IMR-90 (cell line): ENCODE data around the gene TPST1. TPM values are rescaled to one million over a fixed set of nuclear protein-coding genes. Genes with fewer than 3 reads are reported as not detected.

Experiments
- ATAC-seq: fragments of 200-7000 bp; cut with Tn5 transposase; 2 replicates; pipeline ENCODE4 v1.9.1; 2020; ENCODE audit warnings: low read depth, mild to moderate bottlenecking, moderate library complexity
- BruUV-seq: library from RNA; stranded (reverse); fragments of 400-500 nt; replicated peaks from 2 replicates; lab custom pipeline; 2021; lab: Mats Ljungman, UMichigan
- CTCF ChIA-PET: fragments of 300-600 bp; formaldehyde crosslinking; extraction: SDS; loops from one replicate; lab custom pipeline; 2021; ENCODE audit warnings: antibody characterized with exemption; lab: Yijun Ruan, JAX
- POLR2A ChIA-PET: fragments of 300-600 bp; sonication (Branson Sonifier 250); formaldehyde crosslinking; loops from one replicate; lab custom pipeline; 2022; ENCODE audit warnings: antibody characterized with exemption; ENCODE audit not compliant: unreplicated experiment; lab: Charles Lee
- DNase-seq: peaks from one replicate; pipeline ENCODE4 v3.0.0; 2013
- H2AFZ ChIP-seq: replicated peaks from 2 replicates; pipeline ENCODE3; 2013; ENCODE audit warnings: low read length, mild to moderate bottlenecking; ENCODE audit not compliant: poor library complexity
- H2AK5ac ChIP-seq: 2 replicates; pipeline ENCODE4 v1.6.1; 2013; ENCODE audit warnings: low read depth, low read length, inconsistent platforms
- H2AK9ac ChIP-seq: replicated peaks from 2 replicates; pipeline ENCODE3; 2013; ENCODE audit warnings: mild to moderate bottlenecking, low read depth, low read length, moderate library complexity; ENCODE audit not compliant: poor library complexity
- H2BK120ac ChIP-seq: 2 replicates; pipeline ENCODE4 v1.6.1; 2013; ENCODE audit warnings: low read depth, low read length, inconsistent platforms
- H2BK15ac ChIP-seq: 3 replicates; pipeline ENCODE4 v1.6.1; 2013; ENCODE audit warnings: low read depth, low read length, inconsistent platforms
- H2BK20ac ChIP-seq: 2 replicates; pipeline ENCODE4 v1.6.1; 2013; ENCODE audit warnings: low read depth, mild to moderate bottlenecking, inconsistent platforms, low read length, moderate library complexity
- H2BK5ac ChIP-seq: 2 replicates; pipeline ENCODE4 v1.6.1; 2013; ENCODE audit warnings: mild to moderate bottlenecking, low read depth, low read length, inconsistent platforms; ENCODE audit not compliant: poor library complexity, severe bottlenecking
- H3K14ac ChIP-seq: replicated peaks from 2 replicates; pipeline ENCODE4 v1.6.1; 2013; ENCODE audit warnings: low read depth, low read length, inconsistent platforms
- H3K18ac ChIP-seq: 2 replicates; pipeline ENCODE4 v1.6.1; 2013; ENCODE audit warnings: low read depth, low read length, control low read depth
- H3K23ac ChIP-seq: 2 replicates; pipeline ENCODE4 v1.6.1; 2013; ENCODE audit warnings: low read depth, low read length, inconsistent platforms
- H3K27ac ChIP-seq: 2 replicates; pipeline ENCODE4 v1.5.1; 2013; ENCODE audit warnings: mild to moderate bottlenecking, control low read depth, low read length; ENCODE audit not compliant: insufficient read depth
- H3K27me3 ChIP-seq: 2 replicates; pipeline ENCODE4 v1.6.1; 2013; ENCODE audit warnings: low read length; ENCODE audit not compliant: control insufficient read depth, insufficient read depth
- H3K36me3 ChIP-seq: 2 replicates; pipeline ENCODE4 v1.6.1; 2013; ENCODE audit warnings: low read length, mixed read lengths; ENCODE audit not compliant: control insufficient read depth, insufficient read depth
- H3K4ac ChIP-seq: 2 replicates; pipeline ENCODE4 v1.6.1; 2013; ENCODE audit warnings: low read depth, low read length, inconsistent platforms
- H3K4me1 ChIP-seq: 2 replicates; pipeline ENCODE4 v1.6.1; 2013; ENCODE audit warnings: low read length, mixed read lengths; ENCODE audit not compliant: control insufficient read depth, insufficient read depth
- H3K4me2 ChIP-seq: 2 replicates; pipeline ENCODE4 v1.6.1; 2013; ENCODE audit warnings: low read depth, mild to moderate bottlenecking, control low read depth, low read length, moderate library complexity
- H3K4me3 ChIP-seq: 2 replicates; pipeline ENCODE4 v1.5.1; 2013; ENCODE audit warnings: low read depth, mild to moderate bottlenecking, control low read depth, low read length, moderate library complexity; ENCODE audit not compliant: insufficient read depth
- H3K56ac ChIP-seq: 2 replicates; pipeline ENCODE4 v1.6.1; 2013; ENCODE audit warnings: low read length, inconsistent platforms; ENCODE audit not compliant: insufficient read depth; ENCODE audit errors: extremely low read depth
- H3K79me1 ChIP-seq, 2 experiments: 2 replicates each; pipeline ENCODE4 v1.6.1; 2013; ENCODE audit warnings: low read length in 2 of 2, inconsistent platforms in 1 of 2, low read depth in 1 of 2
- H3K9ac ChIP-seq: 2 replicates; pipeline ENCODE4 v1.6.1; 2013; ENCODE audit warnings: low read depth, low read length, control low read depth
- H3K9me1 ChIP-seq: 2 replicates; pipeline ENCODE4 v1.6.1; 2013; ENCODE audit warnings: low read length, inconsistent platforms; ENCODE audit not compliant: insufficient read depth
- H3K9me3 ChIP-seq: 2 replicates; pipeline ENCODE4 v1.6.1; 2013; ENCODE audit warnings: low read length; ENCODE audit not compliant: control insufficient read depth, insufficient read depth
- H4K20me1 ChIP-seq: 2 replicates; pipeline ENCODE4 v1.6.1; 2013; ENCODE audit warnings: low read length, inconsistent platforms; ENCODE audit not compliant: insufficient read depth
- H4K5ac ChIP-seq: 2 replicates; pipeline ENCODE4 v1.6.1; 2013; ENCODE audit warnings: mild to moderate bottlenecking, low read depth, low read length, control low read depth
- H4K8ac ChIP-seq, 2 experiments: 2 replicates each; pipeline ENCODE4 v1.6.1; 2013; ENCODE audit warnings: low read depth in 2 of 2, low read length in 2 of 2, control low read depth in 1 of 2, inconsistent platforms in 1 of 2
- H4K91ac ChIP-seq: 2 replicates; pipeline ENCODE4 v1.6.1; 2013; ENCODE audit warnings: low read depth, low read length, inconsistent platforms; ENCODE audit not compliant: insufficient read depth
- BHLHE40 ChIP-seq: fragments of 150-350 bp; IDR thresholded peaks from 2 replicates; pipeline ENCODE4 v1.6.1; 2016; ENCODE audit warnings: mild to moderate bottlenecking, low read depth, low read length
- CEBPB ChIP-seq: IDR thresholded peaks from 2 replicates; pipeline ENCODE4 v1.6.1; 2012; ENCODE audit warnings: low read depth, low read length, improper control_type of control experiment
- CHD1 ChIP-seq: IDR thresholded peaks from 2 replicates; pipeline ENCODE4 v1.6.1; 2012; ENCODE audit warnings: low read depth, low read length, improper control_type of control experiment
- CTCF ChIP-seq: conservative IDR thresholded peaks from 2 replicates; pipeline ENCODE4 v1.5.1; 2012; ENCODE audit warnings: mild to moderate bottlenecking, low read depth, low read length, improper control_type of control experiment
- ELK1 ChIP-seq: fragments of 150-350 bp; IDR thresholded peaks from 2 replicates; pipeline ENCODE4 v1.6.1; 2016; ENCODE audit warnings: low read depth, mild to moderate bottlenecking, low read length, moderate library complexity, borderline replicate concordance
- FOS ChIP-seq: fragments of 150-350 bp; IDR thresholded peaks from 2 replicates; pipeline ENCODE4 v1.6.1; 2016; ENCODE audit warnings: low read depth, low read length
- MAZ ChIP-seq: IDR thresholded peaks from 2 replicates; pipeline ENCODE4 v1.6.1; 2012; ENCODE audit warnings: low read depth, mild to moderate bottlenecking, low read length, improper control_type of control experiment, moderate library complexity, borderline replicate concordance
- MXI1 ChIP-seq: IDR thresholded peaks from 2 replicates; pipeline ENCODE4 v1.6.1; 2012; ENCODE audit warnings: low read depth, mild to moderate bottlenecking, low read length, moderate library complexity, borderline replicate concordance
- NFE2L2 ChIP-seq: fragments of 150-350 bp; IDR thresholded peaks from 2 replicates; pipeline ENCODE4 v1.6.1; 2016; ENCODE audit warnings: low read depth, mild to moderate bottlenecking, low read length
- POLR2A ChIP-seq: IDR thresholded peaks from 2 replicates; pipeline ENCODE4 v1.6.1; 2012; ENCODE audit warnings: mild to moderate bottlenecking, low read depth, low read length
- RAD21 ChIP-seq: IDR thresholded peaks from 2 replicates; pipeline ENCODE4 v1.6.1; 2012; ENCODE audit warnings: low read length, improper control_type of control experiment
- RCOR1 ChIP-seq: IDR thresholded peaks from 2 replicates; pipeline ENCODE4 v1.6.1; 2012; ENCODE audit warnings: mild to moderate bottlenecking, low read length, improper control_type of control experiment; ENCODE audit not compliant: insufficient replicate concordance
- RFX5 ChIP-seq: IDR thresholded peaks from 2 replicates; pipeline ENCODE4 v1.8.0; 2012; ENCODE audit warnings: low read depth, mild to moderate bottlenecking, low read length, moderate library complexity
- WGBS, 2 experiments: methylation state at CpG; one replicate each; pipeline versions ENCODE4 v1.1.5 to v1.1.7; 2013; ENCODE audit warnings: missing lambda C conversion rate in 2 of 2; ENCODE audit not compliant: insufficient read length in 1 of 2; ENCODE audit errors: extremely low coverage in 2 of 2; 5-methylcytosine and 5-hydroxymethylcytosine counted together
- dilution Hi-C: fragments of 300-500 bp; cut with HindIII; formaldehyde crosslinking; loops from one replicate; pipeline ENCODE4 v1.14.3; 2018; ENCODE audit warnings: low sequenced_read_pairs; ENCODE audit not compliant: unreplicated experiment
- in situ Hi-C: fragments of 300-500 bp; cut with MboI; formaldehyde crosslinking; loops from 3 replicates; pipeline ENCODE4 v1.14.3; 2019; ENCODE audit warnings: low sequenced_read_pairs, inconsistent platforms, mixed read lengths
- intact Hi-C: fragments of 100-400 bp; cut with micrococcal nuclease; formaldehyde crosslinking; loops from 2 replicates; pipeline ENCODE4 v1.10.0; 2022
- polyA plus RNA-seq, 3 experiments: library from polyadenylated mRNA; depleted of rRNA; stranded (reverse); fragments of >200 nt; gene quantifications; 2 replicates each; pipeline ENCODE4 v1.2.3, GENCODE V29; 2012; ENCODE audit warnings: low replicate concordance in 1 of 3
- total RNA-seq: library from RNA; depleted of rRNA; stranded (reverse); fragments of >200 nt; gene quantifications from 2 replicates; pipeline ENCODE4 v1.2.3, GENCODE V29; 2012
- TF ChIP-seq, protein P1 (sequence below): fragments of 150-350 bp; IDR thresholded peaks from 2 replicates; pipeline ENCODE4 v1.6.1; 2017; ENCODE audit warnings: mild to moderate bottlenecking, antibody characterized with exemption, low read length, low read depth

TPST1 gene
- total and polyA plus RNA-seq, 2 of the 4 experiments (the other 2 are of a cell fraction): 37.7 to 58.6 TPM

- Histone ChIP-seq H3K18ac (no peak overlapping the region), H3K9me3 (no peaks in the 10 kb centered on the region), H3K36me3 (no peaks in the 10 kb centered on the region; the same call in 1 of the 2 replicates), H3K9me1 (no peaks in the 10 kb centered on the region; the same call in 1 of the 2 replicates), H3K79me1 (peaks cover 36 to 47% of the 10 kb centered on the region in 2 experiments), H2AK5ac (no peak overlapping the region), H4K20me1 (peaks cover 12% of the 10 kb centered on the region; the same call in 1 of the 2 replicates), H2AFZ (no peak overlapping the region), H2BK20ac (no peak overlapping the region), H3K14ac (no peak overlapping the region), H3K27me3 (no peaks in the 10 kb centered on the region), H3K4ac (no peak overlapping the region), H4K5ac (no peak overlapping the region), H3K4me2 (no peak overlapping the region), H3K4me1 (peaks cover 23% of the 10 kb centered on the region), H2BK5ac (no peak overlapping the region), H3K9ac (no peak overlapping the region), H3K4me3 (no peak overlapping the region), H3K56ac (no peak overlapping the region), H3K27ac (no peak overlapping the region), H3K23ac (no peak overlapping the region), H2BK15ac (no peak overlapping the region), H2AK9ac (no peak overlapping the region), H2BK120ac (no peak overlapping the region), H4K8ac (no peak overlapping the region), H4K91ac (no peak overlapping the region)
- in situ Hi-C loops (no loop called here), dilution Hi-C loops (no loop called here), intact Hi-C loops (no loop called here)
- DNase-seq (no peak), ATAC-seq (no peak)
- WGBS, 2 experiments: no CpG with 5 or more reads among the region's 3 CpGs
- CTCF ChIA-PET: no interaction called here
- POLR2A ChIA-PET: no interaction called here
- TF ChIP-seq MXI1: no peak
- TF ChIP-seq CHD1: no peak
- TF ChIP-seq RAD21: no peak
- TF ChIP-seq NFE2L2: no peak
- no peak for TF ChIP-seq ELK1
- no peak for TF ChIP-seq MAZ
- TF ChIP-seq BHLHE40: no peak
- TF ChIP-seq RCOR1: no peak
- TF ChIP-seq FOS: no peak
- no peak for TF ChIP-seq POLR2A
- no peak for TF ChIP-seq RFX5
- no peak for TF ChIP-seq CEBPB
- TF ChIP-seq, protein P1, sequence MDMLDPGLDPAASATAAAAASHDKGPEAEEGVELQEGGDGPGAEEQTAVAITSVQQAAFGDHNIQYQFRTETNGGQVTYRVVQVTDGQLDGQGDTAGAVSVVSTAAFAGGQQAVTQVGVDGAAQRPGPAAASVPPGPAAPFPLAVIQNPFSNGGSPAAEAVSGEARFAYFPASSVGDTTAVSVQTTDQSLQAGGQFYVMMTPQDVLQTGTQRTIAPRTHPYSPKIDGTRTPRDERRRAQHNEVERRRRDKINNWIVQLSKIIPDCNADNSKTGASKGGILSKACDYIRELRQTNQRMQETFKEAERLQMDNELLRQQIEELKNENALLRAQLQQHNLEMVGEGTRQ: no peak
- no peak for TF ChIP-seq CTCF
- no TSS peak for BruUV-seq
Measured at GRCh38 chr7:66301737-66302136, 96.6 kb downstream of the TPST1 start.
